Measurements from ENCODE around the gene FAM149A. TPM values are rescaled to one million over a fixed set of nuclear protein-coding genes. Genes with fewer than 3 reads are reported as not detected.

FAM149A gene
- total RNA-seq, 3 donors from 2014 or later (not counting 1 experiment from before 2014, with no cell fraction given), result 0.33 TPM; not detected in 2

GRCh38 chr4:186217733-186218293 is 113.3 kb downstream of the FAM149A start:
- peaks cover 15% of the 10 kb centered on the region for H3K36me3 Mint-ChIP-seq
- DNase-seq, result no peak
- H3K9me3 ChIP-seq (ENCODE audit: control insufficient read depth, insufficient read depth, low read length), result no peaks in the 10 kb centered on the region

GRCh38 chr4:186221624-186222023 is 117.1 kb downstream of the FAM149A start:
- no peak overlapping the region for H3K27ac Mint-ChIP-seq
- H3K36me3 Mint-ChIP-seq, result peaks cover 33% of the 10 kb centered on the region
- H3K4me1 ChIP-seq (ENCODE audit: control insufficient read depth, insufficient read depth, low read length), result no peaks in the 10 kb centered on the region
- no peaks in the 10 kb centered on the region for H3K4me1 Mint-ChIP-seq
- no peak for DNase-seq
- no peak for TF ChIP-seq CTCF (IDR thresholded peaks at IDR 0.05)
- H3K36me3 ChIP-seq (ENCODE audit: control insufficient read depth, insufficient read depth, low read length), result no peaks in the 10 kb centered on the region
- peaks cover 14% of the 10 kb centered on the region for H3K9me3 ChIP-seq (ENCODE audit: control insufficient read depth, insufficient read depth, low read length)
- H3K27ac ChIP-seq (ENCODE audit: low read length), result no peak overlapping the region
- intact Hi-C loops (cut with micrococcal nuclease), result no loop called here
- peaks cover 3 to 16% of the 10 kb centered on the region in 2 donors for H3K27me3 Mint-ChIP-seq (ENCODE audit: low read depth in 2 of 2)
- no peak overlapping the region for H3K4me3 Mint-ChIP-seq
- H3K27me3 ChIP-seq (ENCODE audit: control insufficient read depth, insufficient read depth, low read length), result no peaks in the 10 kb centered on the region
- H3K9me3 Mint-ChIP-seq, result peaks cover 8 to 10% of the 10 kb centered on the region in 2 donors
- 94% methylated on average over 1 of the region's 1 CpG for WGBS (ENCODE audit: insufficient coverage)
- H3K4me3 ChIP-seq (ENCODE audit: low read length), result no peak overlapping the region
- ATAC-seq, result no peak

More at GRCh38 chr4:186217733-186218293, 113.3 kb downstream of the FAM149A start:
- Mint-ChIP-seq H3K9me3 (no peaks in the 10 kb centered on the region), H3K4me3 (no peak overlapping the region), H3K27me3 (ENCODE audit: low read depth in 2 of 2) (peaks cover 3 to 16% of the 10 kb centered on the region in 2 donors), H3K27ac (no peak overlapping the region), H3K4me1 (no peaks in the 10 kb centered on the region)
- Histone ChIP-seq H3K36me3 (ENCODE audit: control insufficient read depth, insufficient read depth, low read length) (no peaks in the 10 kb centered on the region), H3K4me3 (ENCODE audit: low read length) (no peak overlapping the region), H3K4me1 (ENCODE audit: control insufficient read depth, insufficient read depth, low read length) (no peaks in the 10 kb centered on the region), H3K27ac (ENCODE audit: low read length) (no peak overlapping the region), H3K27me3 (ENCODE audit: control insufficient read depth, insufficient read depth, low read length) (no peaks in the 10 kb centered on the region)
- ATAC-seq, result no peak
- TF ChIP-seq CTCF (IDR thresholded peaks at IDR 0.05), result no peak
- intact Hi-C loops (cut with micrococcal nuclease), result no loop called here
- WGBS (ENCODE audit: insufficient coverage), result 68% methylated on average over 1 of the region's 1 CpG

Other genes starting within 250 kb of the FAM149A start
- 1 to 10 TPM; 4.9 to 9.5 (median 8.3) TPM for gene TLR3, start 35.5 kb upstream of the FAM149A start, total RNA-seq
- gene CYP4V2, start 86.9 kb downstream of the FAM149A start, total RNA-seq, result 10 to 100 TPM; 27.9 to 32.5 (median 31.7) TPM
- 1 to 10 TPM in 2 of 3 donors, under 1 TPM in 1; 0.95 to 3.1 (median 1.6) TPM for gene KLKB1, start 122.8 kb downstream of the FAM149A start, total RNA-seq
- 1 to 10 TPM in 1 of 3 donors, under 1 TPM in 1, not detected in 1; 0.68 to 1.1 TPM for gene F11, start 161.5 kb downstream of the FAM149A start, total RNA-seq

All from natural killer cell (primary cell).